K562 (cell line): ENCODE measurements around the gene GBA2.

Source experiments
- ASH1L ChIP-seq: fragments of 450-650 bp; IDR thresholded peaks from 2 replicates; pipeline ENCODE4 v1.6.1; 2018; ENCODE audit warnings: borderline replicate concordance, mild to moderate bottlenecking, low read depth; ENCODE audit not compliant: partially characterized antibody
- CBX3 ChIP-seq, 2 experiments: IDR thresholded peaks; 1 replicate in 1 of 2; 2 replicates in 1 of 2; pipeline ENCODE4 v1.6.1; 2012; ENCODE audit warnings: inconsistent platforms in 2 of 2, low read length in 2 of 2, borderline replicate concordance in 1 of 2, control low read depth in 1 of 2
- EZH2 ChIP-seq: IDR thresholded peaks from 2 replicates; pipeline ENCODE4 v1.6.1; 2012; ENCODE audit warnings: low read depth, mild to moderate bottlenecking, inconsistent platforms, low read length, borderline replicate concordance
- FOXM1 ChIP-seq, 2 experiments: fragments of 450-650 bp in 1 of 2; sonication (generic) in 1 of 2; formaldehyde crosslinking in 1 of 2; IDR thresholded peaks; 2 replicates each; pipeline versions ENCODE4 v1.6.1 to v1.9.0; 2017 to 2022; ENCODE audit warnings: low read depth in 2 of 2, mild to moderate bottlenecking in 2 of 2, missing genetic modification reagents in 1 of 2, moderate library complexity in 1 of 2
- POLR2A ChIP-seq: fragments of 450-650 bp; conservative IDR thresholded peaks from 2 replicates; pipeline ENCODE4 v1.6.1; 2016
- PYGO2 ChIP-seq: fragments of 450-650 bp; IDR thresholded peaks from 2 replicates; pipeline ENCODE4 v1.6.1; 2016; ENCODE audit warnings: mild to moderate bottlenecking, missing genetic modification characterization, moderate library complexity, missing compliant biosample characterization
- SP1 ChIP-seq: sonication (generic); formaldehyde crosslinking; IDR thresholded peaks from 2 replicates; pipeline ENCODE4 v1.8.1; 2022; ENCODE audit warnings: mild to moderate bottlenecking, missing genetic modification reagents
- ZC3H11A ChIP-seq: IDR thresholded peaks from 2 replicates; pipeline ENCODE4 v1.6.1; 2012; ENCODE audit warnings: low read depth, low read length, improper control_type of control experiment
- TF ChIP-seq, protein P1 (sequence below): sonication (generic); formaldehyde crosslinking; IDR thresholded peaks from 2 replicates; pipeline ENCODE4 v1.8.1; 2023; ENCODE audit warnings: mild to moderate bottlenecking, missing genetic modification reagents

DNA sequence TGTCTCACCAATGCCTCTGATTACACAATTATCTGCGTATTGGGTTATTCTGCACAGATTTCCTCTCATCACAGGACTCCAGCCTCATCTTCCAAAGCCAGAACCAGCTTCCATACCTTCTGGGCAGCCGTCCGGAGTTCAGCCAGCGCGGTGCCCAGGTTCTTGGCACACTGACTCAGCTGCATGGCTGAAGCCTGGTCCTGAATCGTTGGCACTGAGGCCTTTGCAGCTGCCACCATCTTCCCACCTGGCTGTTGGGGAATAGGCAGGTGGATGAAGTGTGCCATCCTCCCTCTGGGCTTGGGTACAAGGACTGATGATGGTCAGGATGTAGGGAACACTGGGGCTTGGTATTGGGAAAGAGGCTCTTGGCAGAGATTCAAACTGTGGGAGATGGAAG lies 34.9 kb downstream of the GBA2 start:
- TF ChIP-seq SP1 (CRISPR knock-in tag) (no peak), POLR2A (no peak), CBX3 (IDR thresholded peaks at IDR 0.05; ENCODE audit: borderline replicate concordance in 1 of 2, low read length in 2 of 2) (no peak), ASH1L (no peak), ZC3H11A (no peak), FOXM1 (IDR thresholded peaks at IDR 0.05; ENCODE audit: low read depth) (no peak), FOXM1 (CRISPR knock-in tag; IDR thresholded peaks at IDR 0.05; ENCODE audit: low read depth) (no peak), EZH2 (no peak), PYGO2 (tag) (no peak)
- TF ChIP-seq, protein P1, sequence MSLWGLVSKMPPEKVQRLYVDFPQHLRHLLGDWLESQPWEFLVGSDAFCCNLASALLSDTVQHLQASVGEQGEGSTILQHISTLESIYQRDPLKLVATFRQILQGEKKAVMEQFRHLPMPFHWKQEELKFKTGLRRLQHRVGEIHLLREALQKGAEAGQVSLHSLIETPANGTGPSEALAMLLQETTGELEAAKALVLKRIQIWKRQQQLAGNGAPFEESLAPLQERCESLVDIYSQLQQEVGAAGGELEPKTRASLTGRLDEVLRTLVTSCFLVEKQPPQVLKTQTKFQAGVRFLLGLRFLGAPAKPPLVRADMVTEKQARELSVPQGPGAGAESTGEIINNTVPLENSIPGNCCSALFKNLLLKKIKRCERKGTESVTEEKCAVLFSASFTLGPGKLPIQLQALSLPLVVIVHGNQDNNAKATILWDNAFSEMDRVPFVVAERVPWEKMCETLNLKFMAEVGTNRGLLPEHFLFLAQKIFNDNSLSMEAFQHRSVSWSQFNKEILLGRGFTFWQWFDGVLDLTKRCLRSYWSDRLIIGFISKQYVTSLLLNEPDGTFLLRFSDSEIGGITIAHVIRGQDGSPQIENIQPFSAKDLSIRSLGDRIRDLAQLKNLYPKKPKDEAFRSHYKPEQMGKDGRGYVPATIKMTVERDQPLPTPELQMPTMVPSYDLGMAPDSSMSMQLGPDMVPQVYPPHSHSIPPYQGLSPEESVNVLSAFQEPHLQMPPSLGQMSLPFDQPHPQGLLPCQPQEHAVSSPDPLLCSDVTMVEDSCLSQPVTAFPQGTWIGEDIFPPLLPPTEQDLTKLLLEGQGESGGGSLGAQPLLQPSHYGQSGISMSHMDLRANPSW, result no peak
